H1 (cell line): ENCODE data around the gene DOK3. TPM values are rescaled to one million over a fixed set of nuclear protein-coding genes. Genes with fewer than 3 reads are reported as not detected.

Experiments used
- HDAC6 ChIP-seq: IDR thresholded peaks from one replicate; pipeline ENCODE4 v1.7.1; 2012; ENCODE audit warnings: low read depth, mild to moderate bottlenecking, inconsistent platforms, low read length, moderate library complexity
- RAD21 ChIP-seq, 2 experiments: IDR thresholded peaks in 1 of 2; conservative IDR thresholded peaks in 1 of 2; 2 replicates each; pipeline ENCODE4 v1.6.1; 2011; ENCODE audit warnings: low read depth in 2 of 2, low read length in 2 of 2, improper control_type of control experiment in 1 of 2, inconsistent platforms in 1 of 2, mild to moderate bottlenecking in 1 of 2, moderate library complexity in 1 of 2
- SP2 ChIP-seq: IDR thresholded peaks from 2 replicates; pipeline ENCODE4 v1.6.1; 2012; ENCODE audit warnings: mild to moderate bottlenecking, low read length, inconsistent platforms
- polyA plus RNA-seq, 7 experiments: library from polyadenylated mRNA; depleted of rRNA in 3 of 7; stranded (reverse) in 5 of 7; unstranded in 2 of 7; fragments of >200 nt in 5 of 7; fragments of 200-250 nt in 2 of 7; gene quantifications; 1 replicate in 5 of 7; 2 replicates in 1 of 7; 4 replicates in 1 of 7; pipeline versions ENCODE4 v1.2.1 to v1.2.3, GENCODE V29; 2011 to 2013; ENCODE audit warnings: missing spikeins in 2 of 7, mixed read lengths in 2 of 7
- total RNA-seq: library from RNA; stranded (reverse); fragmentation: NEBNext Ultra II Directional; extraction: Animal tissue kit (Norgen Biotek cat#: 25700); gene quantifications from 2 replicates; pipeline ENCODE4 v1.2.1, GENCODE V29; 2021
- TF ChIP-seq, protein P1 (sequence below): IDR thresholded peaks from 2 replicates; pipeline ENCODE4 v1.6.1; 2011; ENCODE audit warnings: low read depth, mild to moderate bottlenecking, low read length; ENCODE audit not compliant: insufficient read depth

Gene DOK3
- total and polyA plus RNA-seq, 2 of the 8 experiments (the other 6 are each of a cell fraction or from before 2014, with no cell fraction given), result 4.2 to 6.4 TPM

DNA sequence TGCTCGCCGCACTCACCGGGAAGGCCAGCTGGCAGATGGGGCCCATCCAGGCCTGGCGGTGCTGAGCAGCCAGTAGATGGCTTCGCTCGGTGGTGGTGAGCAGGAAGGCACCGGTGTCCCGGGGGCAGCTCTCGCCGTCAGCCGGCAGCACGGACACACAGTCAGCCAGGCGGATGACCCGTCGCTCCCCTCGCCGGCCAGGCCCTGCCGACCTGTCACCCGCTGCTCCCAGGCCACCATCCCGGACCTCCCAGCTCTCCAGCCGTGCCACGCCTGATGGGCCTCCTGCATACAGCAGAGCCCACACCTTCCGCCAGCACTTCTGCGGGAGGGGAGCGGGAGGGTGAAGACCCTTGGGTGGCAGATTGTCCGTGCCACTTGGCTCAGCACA is 1.4 kb downstream of the DOK3 start (continued):
- TF ChIP-seq, protein P1, sequence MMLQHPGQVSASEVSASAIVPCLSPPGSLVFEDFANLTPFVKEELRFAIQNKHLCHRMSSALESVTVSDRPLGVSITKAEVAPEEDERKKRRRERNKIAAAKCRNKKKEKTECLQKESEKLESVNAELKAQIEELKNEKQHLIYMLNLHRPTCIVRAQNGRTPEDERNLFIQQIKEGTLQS, result no peak
- TF ChIP-seq RAD21 (IDR thresholded peaks at IDR 0.05 in 1 of 2, conservative IDR thresholded peaks at IDR 0.05 in 1 of 2; ENCODE audit: low read depth in 2 of 2, low read length in 2 of 2) (no peak), SP2 (no peak), HDAC6 (no peak)
